NCI-H2196 (cell line): ENCODE results near the gene SUN5.
"Not testable (repeated sequence)": the region's sequence is repeated elsewhere in the genome, so short reads cannot be mapped to it uniquely, and the experiment has no call there.

Experiments
- DNase-seq: peaks from one replicate; lab custom pipeline; 2025; ENCODE audit not compliant: unreplicated experiment; lab: John Stamatoyannopoulos, UW

The SUN5 gene

GRCh38 chr20:32965581-32966373 is 38.5 kb downstream of the SUN5 start:
- no peak for DNase-seq

- no peak for DNase-seq
Measured at GRCh38 chr20:32965115-32965514, 39.1 kb downstream of the SUN5 start.

GRCh38 chr20:32964575-32964974 is 39.7 kb downstream of the SUN5 start:
- no peak for DNase-seq

- DNase-seq = no peak
Measured at GRCh38 chr20:32963176-32963575, 41.1 kb downstream of the SUN5 start.

- DNase-seq = not testable (repeated sequence)
Measured at GRCh38 chr20:32962646-32963045, 41.6 kb downstream of the SUN5 start.

- DNase-seq = no peak
Measured at GRCh38 chr20:32962053-32962452, 42.2 kb downstream of the SUN5 start.

- DNase-seq = no peak
Measured at GRCh38 chr20:32960849-32961731, 43.1 kb downstream of the SUN5 start.

- DNase-seq = no peak
Measured at GRCh38 chr20:32960222-32960518, 44.1 kb downstream of the SUN5 start.

- DNase-seq = no peak
Measured at GRCh38 chr20:32959351-32960221, 44.6 kb downstream of the SUN5 start.

GRCh38 chr20:32958574-32958973 is 45.7 kb downstream of the SUN5 start:
- no peak for DNase-seq

- DNase-seq = no peak
Measured at GRCh38 chr20:32957459-32957858, 46.8 kb downstream of the SUN5 start.

- DNase-seq = not testable (repeated sequence)
Measured at GRCh38 chr20:32950539-32950938, 53.7 kb downstream of the SUN5 start.

GRCh38 chr20:32946629-32947028 is 57.6 kb downstream of the SUN5 start:
- DNase-seq = no peak

- no peak for DNase-seq
Measured at GRCh38 chr20:32945710-32946221, 58.5 kb downstream of the SUN5 start.

- no peak for DNase-seq
Measured at GRCh38 chr20:32943490-32944052, 60.7 kb downstream of the SUN5 start.

GRCh38 chr20:32941155-32941885 is 62.9 kb downstream of the SUN5 start:
- DNase-seq = no peak

GRCh38 chr20:32934580-32934979 is 69.7 kb downstream of the SUN5 start:
- DNase-seq = no peak
